ENCODE data around the gene CSGALNACT2.

- no peak for TF ChIP-seq POLR2A (IDR thresholded peaks at IDR 0.05)
- TF ChIP-seq CTCF (IDR thresholded peaks at IDR 0.05): no peak
These were observed 576 bp upstream of the CSGALNACT2 start for GRCh38 chr10:43137717-43138020.

Data from testis (tissue), 2 donors.